ENCODE data around the gene JMJD8.
"Not testable (repeated sequence)": the region's sequence is repeated elsewhere in the genome, so short reads cannot be mapped to it uniquely, and the experiment has no call there.

Gene JMJD8

GRCh38 chr16:714079-714478 is 29.9 kb upstream of the JMJD8 start:
- Histone ChIP-seq H3K9me2 (replicated peaks; ENCODE audit: insufficient read depth, low read length) (no peaks in the 10 kb centered on the region), H3K79me2 (ENCODE audit: insufficient read depth, low read length) (no peaks in the 10 kb centered on the region), H3K9me3 (ENCODE audit: insufficient read depth, low read length) (no peaks in the 10 kb centered on the region), H2AFZ (ENCODE audit: low read depth, low read length, severe bottlenecking) (no peak overlapping the region), H3F3A (ENCODE audit: insufficient read depth) (no peaks in the 10 kb centered on the region), H4K20me1 (ENCODE audit: low read depth, low read length) (no peaks in the 10 kb centered on the region), H3K4me2 (ENCODE audit: low read depth, low read length, poor library complexity, severe bottlenecking) (no peak overlapping the region), H3K27me3 (ENCODE audit: low read length) (no peaks in the 10 kb centered on the region), H3K4me3 (ENCODE audit: insufficient read depth, low read length, poor library complexity, severe bottlenecking) (no peak overlapping the region), H3K36me3 (ENCODE audit: low read length) (no peaks in the 10 kb centered on the region), H3K9ac (ENCODE audit: low read length) (no peak overlapping the region), H3K27ac (ENCODE audit: low read depth, low read length) (no peak overlapping the region)
- TF ChIP-seq EZH2phosphoT487 (conservative IDR thresholded peaks at IDR 0.05; ENCODE audit: low read length) = no peak
- no peak for TF ChIP-seq CTCF (IDR thresholded peaks at IDR 0.05; ENCODE audit: insufficient read depth, low read length, poor library complexity, severe bottlenecking)

DNA sequence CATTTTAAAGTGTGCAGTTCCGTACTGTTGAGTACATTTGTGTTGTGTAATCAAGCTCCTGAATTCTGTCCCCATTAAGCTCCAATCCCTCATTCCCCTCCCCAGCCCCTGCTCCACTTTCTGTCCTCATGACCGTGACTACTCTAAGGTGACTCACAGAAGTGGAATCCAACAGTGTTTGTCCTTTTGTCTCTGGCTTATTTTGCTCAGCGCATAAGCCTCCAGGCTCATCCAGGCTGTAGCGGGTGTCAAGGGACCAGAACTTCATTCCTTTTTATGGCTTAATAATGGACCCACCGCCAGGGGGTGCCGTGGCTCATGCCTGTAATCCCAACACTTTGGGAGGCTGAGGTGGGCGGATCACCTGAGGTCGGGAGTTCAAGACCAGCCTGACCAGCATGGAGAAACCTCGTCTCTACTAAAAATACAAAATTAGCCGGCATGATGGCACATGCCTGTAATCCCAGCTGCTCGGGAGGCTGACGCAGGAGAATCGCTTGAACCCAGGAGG is 28.7 kb upstream of the JMJD8 start:
- H3K79me2 ChIP-seq (ENCODE audit: insufficient read depth, low read length); H3K9me2 ChIP-seq (replicated peaks; ENCODE audit: insufficient read depth, low read length); H2AFZ ChIP-seq (ENCODE audit: low read depth, low read length, severe bottlenecking); H3K27ac ChIP-seq (ENCODE audit: low read depth, low read length); H3K9me3 ChIP-seq (ENCODE audit: insufficient read depth, low read length); H3K27me3 ChIP-seq (ENCODE audit: low read length); H3K4me2 ChIP-seq (ENCODE audit: low read depth, low read length, poor library complexity, severe bottlenecking); H3K4me3 ChIP-seq (ENCODE audit: insufficient read depth, low read length, poor library complexity, severe bottlenecking); H3K36me3 ChIP-seq (ENCODE audit: low read length); H3K9ac ChIP-seq (ENCODE audit: low read length); H3F3A ChIP-seq (ENCODE audit: insufficient read depth); H4K20me1 ChIP-seq (ENCODE audit: low read depth, low read length): not testable (repeated sequence)
- peak; percentile 24 for TF ChIP-seq CTCF (IDR thresholded peaks at IDR 0.05; ENCODE audit: insufficient read depth, low read length, poor library complexity, severe bottlenecking)

DNA sequence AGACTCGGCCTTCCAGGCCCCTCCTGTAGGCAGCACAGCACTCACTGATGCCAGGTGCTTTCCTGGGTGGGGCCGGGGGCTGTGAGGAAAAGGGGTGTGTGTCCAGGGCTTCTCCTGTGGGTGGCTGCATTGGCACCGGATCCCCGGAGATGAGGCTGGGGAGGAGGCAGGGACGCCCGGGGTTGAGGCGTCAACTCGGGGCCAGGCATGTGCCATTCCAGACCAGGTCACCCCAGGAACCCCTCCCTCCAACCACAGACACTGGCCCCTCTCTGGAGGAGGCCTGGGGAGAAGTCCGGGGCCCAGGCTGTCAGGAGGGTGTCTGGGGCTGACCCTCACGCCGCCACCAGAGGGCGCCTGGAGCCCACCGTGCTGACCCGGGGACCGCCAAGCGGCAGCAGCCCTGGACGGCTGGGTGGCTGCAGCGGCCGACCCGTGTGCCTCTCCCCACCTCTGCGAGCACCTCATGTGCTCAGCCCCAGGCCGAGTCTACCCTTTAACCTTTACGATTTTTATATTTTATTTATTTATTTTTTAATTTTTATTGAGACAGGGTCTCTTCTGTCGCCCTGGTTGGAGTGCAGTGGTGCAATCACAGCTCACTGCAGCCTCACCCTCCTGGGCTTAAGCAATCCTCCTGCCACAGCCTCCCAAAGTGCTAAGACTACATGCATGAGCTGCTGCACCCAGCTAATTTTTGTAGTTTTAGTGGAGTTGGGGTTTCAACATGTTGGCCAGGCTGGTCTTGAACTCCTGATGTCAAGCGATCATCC is 27.6 kb upstream of the JMJD8 start:
- Histone ChIP-seq H4K20me1 (ENCODE audit: low read depth, low read length) (no peaks in the 10 kb centered on the region), H3K4me2 (ENCODE audit: low read depth, low read length, poor library complexity, severe bottlenecking) (no peak overlapping the region), H3F3A (ENCODE audit: insufficient read depth) (no peaks in the 10 kb centered on the region), H3K79me2 (ENCODE audit: insufficient read depth, low read length) (no peaks in the 10 kb centered on the region), H3K9ac (ENCODE audit: low read length) (no peak overlapping the region), H3K36me3 (ENCODE audit: low read length) (no peaks in the 10 kb centered on the region), H3K27me3 (ENCODE audit: low read length) (no peaks in the 10 kb centered on the region), H3K9me3 (ENCODE audit: insufficient read depth, low read length) (no peaks in the 10 kb centered on the region), H3K9me2 (replicated peaks; ENCODE audit: insufficient read depth, low read length) (no peaks in the 10 kb centered on the region), H3K4me3 (ENCODE audit: insufficient read depth, low read length, poor library complexity, severe bottlenecking) (no peak overlapping the region), H2AFZ (ENCODE audit: low read depth, low read length, severe bottlenecking) (no peak overlapping the region), H3K27ac (ENCODE audit: low read depth, low read length) (no peak overlapping the region)
- TF ChIP-seq CTCF (IDR thresholded peaks at IDR 0.05; ENCODE audit: insufficient read depth, low read length, poor library complexity, severe bottlenecking) (peak; percentile 85), EZH2phosphoT487 (conservative IDR thresholded peaks at IDR 0.05; ENCODE audit: low read length) (no peak)

Data from SU-DHL-6 (cell line).